ENCODE results near the gene NAV1. TPM values are rescaled to one million over a fixed set of nuclear protein-coding genes. Genes with fewer than 3 reads are reported as not detected.

The NAV1 gene
- total and polyA plus RNA-seq, 2 of the 8 experiments (the other 6 are each of a cell fraction or from before 2014, with no cell fraction given): 9.9 to 42.7 TPM

DNA sequence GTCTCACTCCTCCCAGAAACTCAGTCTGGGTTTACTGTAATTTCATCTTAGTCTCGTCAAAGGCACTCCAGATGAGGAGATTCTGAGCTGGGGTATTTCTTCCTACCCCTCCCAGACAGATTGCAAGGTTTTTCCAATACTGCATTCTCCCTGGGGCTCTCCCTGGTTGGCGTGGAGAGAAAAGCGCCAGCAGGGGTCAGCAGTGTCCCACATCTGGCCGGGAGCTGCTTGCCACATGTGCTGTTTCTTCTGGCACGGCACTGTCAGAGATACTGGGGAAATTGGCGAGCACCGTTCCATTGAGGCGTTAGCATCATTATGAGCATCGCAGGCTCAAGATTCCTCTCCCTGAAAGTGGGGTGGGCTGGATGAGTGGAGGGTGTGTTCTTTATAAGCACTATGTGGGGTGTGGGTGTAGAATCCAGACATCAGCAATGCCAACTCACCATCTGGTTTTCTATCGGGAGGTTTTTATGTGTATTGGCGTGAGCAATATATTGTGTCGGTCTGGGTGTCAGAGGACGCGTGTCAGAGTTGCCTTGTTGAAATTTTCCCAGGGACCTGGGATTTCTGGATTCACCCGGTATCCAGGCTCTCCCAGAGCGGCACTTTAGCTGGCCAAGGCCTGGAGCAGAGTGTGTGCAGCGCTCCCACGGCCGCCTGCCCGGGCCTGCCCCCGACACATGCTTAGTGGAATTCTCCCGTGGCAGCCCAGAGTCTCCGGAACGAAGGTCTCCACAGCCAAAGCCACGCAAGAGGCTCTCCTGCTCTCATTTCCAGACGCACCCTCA is 8.0 kb upstream of the NAV1 start (continued):
- TF ChIP-seq, protein P1, sequence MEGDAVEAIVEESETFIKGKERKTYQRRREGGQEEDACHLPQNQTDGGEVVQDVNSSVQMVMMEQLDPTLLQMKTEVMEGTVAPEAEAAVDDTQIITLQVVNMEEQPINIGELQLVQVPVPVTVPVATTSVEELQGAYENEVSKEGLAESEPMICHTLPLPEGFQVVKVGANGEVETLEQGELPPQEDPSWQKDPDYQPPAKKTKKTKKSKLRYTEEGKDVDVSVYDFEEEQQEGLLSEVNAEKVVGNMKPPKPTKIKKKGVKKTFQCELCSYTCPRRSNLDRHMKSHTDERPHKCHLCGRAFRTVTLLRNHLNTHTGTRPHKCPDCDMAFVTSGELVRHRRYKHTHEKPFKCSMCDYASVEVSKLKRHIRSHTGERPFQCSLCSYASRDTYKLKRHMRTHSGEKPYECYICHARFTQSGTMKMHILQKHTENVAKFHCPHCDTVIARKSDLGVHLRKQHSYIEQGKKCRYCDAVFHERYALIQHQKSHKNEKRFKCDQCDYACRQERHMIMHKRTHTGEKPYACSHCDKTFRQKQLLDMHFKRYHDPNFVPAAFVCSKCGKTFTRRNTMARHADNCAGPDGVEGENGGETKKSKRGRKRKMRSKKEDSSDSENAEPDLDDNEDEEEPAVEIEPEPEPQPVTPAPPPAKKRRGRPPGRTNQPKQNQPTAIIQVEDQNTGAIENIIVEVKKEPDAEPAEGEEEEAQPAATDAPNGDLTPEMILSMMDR (IDR thresholded peaks at IDR 0.05; ENCODE audit: control extremely low read depth in 1 of 3, insufficient read depth in 1 of 3, low read depth in 1 of 3, low read length in 3 of 3): peak; percentile 88 to 92 (median 91)
- TF ChIP-seq ZNF274 (IDR thresholded peaks at IDR 0.05; ENCODE audit: borderline replicate concordance, extremely low read depth, low read length) (no peak), CREB1 (IDR thresholded peaks at IDR 0.05) (0 out of 2 replicates have a peak, but pooled peaks have one; percentile 21), CEBPB (IDR thresholded peaks at IDR 0.05; ENCODE audit: low read depth, low read length) (peak; percentile 22; the same call in 1 of the 2 replicates)
- TF ChIP-seq, protein P2, sequence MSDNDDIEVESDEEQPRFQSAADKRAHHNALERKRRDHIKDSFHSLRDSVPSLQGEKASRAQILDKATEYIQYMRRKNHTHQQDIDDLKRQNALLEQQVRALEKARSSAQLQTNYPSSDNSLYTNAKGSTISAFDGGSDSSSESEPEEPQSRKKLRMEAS (IDR thresholded peaks at IDR 0.05): peak; percentile 92

All from H1 (cell line).